Measurements from ENCODE around the gene C1QTNF6.

The C1QTNF6 gene

GRCh38 chr22:37195921-37196320 lies 7.9 kb upstream of the C1QTNF6 start:
- in situ Hi-C loops (cut with HindIII; ENCODE audit: low sequenced_read_pairs), result no loop called here
- DNase-seq (ENCODE audit: low read depth, low spot score), result no peak
- TF ChIP-seq, protein P1, sequence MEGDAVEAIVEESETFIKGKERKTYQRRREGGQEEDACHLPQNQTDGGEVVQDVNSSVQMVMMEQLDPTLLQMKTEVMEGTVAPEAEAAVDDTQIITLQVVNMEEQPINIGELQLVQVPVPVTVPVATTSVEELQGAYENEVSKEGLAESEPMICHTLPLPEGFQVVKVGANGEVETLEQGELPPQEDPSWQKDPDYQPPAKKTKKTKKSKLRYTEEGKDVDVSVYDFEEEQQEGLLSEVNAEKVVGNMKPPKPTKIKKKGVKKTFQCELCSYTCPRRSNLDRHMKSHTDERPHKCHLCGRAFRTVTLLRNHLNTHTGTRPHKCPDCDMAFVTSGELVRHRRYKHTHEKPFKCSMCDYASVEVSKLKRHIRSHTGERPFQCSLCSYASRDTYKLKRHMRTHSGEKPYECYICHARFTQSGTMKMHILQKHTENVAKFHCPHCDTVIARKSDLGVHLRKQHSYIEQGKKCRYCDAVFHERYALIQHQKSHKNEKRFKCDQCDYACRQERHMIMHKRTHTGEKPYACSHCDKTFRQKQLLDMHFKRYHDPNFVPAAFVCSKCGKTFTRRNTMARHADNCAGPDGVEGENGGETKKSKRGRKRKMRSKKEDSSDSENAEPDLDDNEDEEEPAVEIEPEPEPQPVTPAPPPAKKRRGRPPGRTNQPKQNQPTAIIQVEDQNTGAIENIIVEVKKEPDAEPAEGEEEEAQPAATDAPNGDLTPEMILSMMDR (IDR thresholded peaks at IDR 0.05; ENCODE audit: low read depth, low read length), result no peak
- no peak overlapping the region for H3K4me3 ChIP-seq (ENCODE audit: low read depth, low read length)

GRCh38 chr22:37194750-37195149 lies 6.7 kb upstream of the C1QTNF6 start:
- H3K4me3 ChIP-seq (ENCODE audit: low read depth, low read length), result no peak overlapping the region
- in situ Hi-C loops (cut with HindIII; ENCODE audit: low sequenced_read_pairs), result no loop called here
- TF ChIP-seq, protein P1 (IDR thresholded peaks at IDR 0.05; ENCODE audit: low read depth, low read length), result no peak
- no peak for DNase-seq (ENCODE audit: low read depth, low spot score)

GRCh38 chr22:37193629-37194191 lies 5.7 kb upstream of the C1QTNF6 start:
- no peak overlapping the region for H3K4me3 ChIP-seq (ENCODE audit: low read depth, low read length)
- DNase-seq (ENCODE audit: low read depth, low spot score), result no peak
- in situ Hi-C loops (cut with HindIII; ENCODE audit: low sequenced_read_pairs), result no loop called here
- TF ChIP-seq, protein P1 (IDR thresholded peaks at IDR 0.05; ENCODE audit: low read depth, low read length), result no peak

DNA sequence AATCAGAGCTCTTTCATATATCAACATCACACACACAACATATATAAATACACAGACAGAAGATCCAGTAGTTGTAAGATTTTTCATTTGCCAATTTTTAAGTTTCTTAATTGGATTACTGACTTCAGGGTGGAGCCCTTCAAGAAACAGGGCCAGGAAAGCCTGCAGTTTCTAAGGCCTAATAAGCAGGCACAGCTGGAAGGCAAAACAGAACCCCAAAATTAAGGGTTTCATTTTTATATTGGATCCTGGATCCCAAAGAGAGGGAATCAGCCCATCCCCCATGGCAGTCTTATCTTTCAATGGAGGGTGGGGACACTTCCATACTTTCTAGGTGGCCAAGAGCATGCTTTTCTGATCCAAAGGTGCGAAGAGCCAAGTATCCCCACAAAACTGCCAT lies 4.7 kb upstream of the C1QTNF6 start:
- H3K4me3 ChIP-seq (ENCODE audit: low read depth, low read length), result no peak overlapping the region
- TF ChIP-seq, protein P1 (IDR thresholded peaks at IDR 0.05; ENCODE audit: low read depth, low read length), result no peak
- DNase-seq (ENCODE audit: low read depth, low spot score), result no peak
- in situ Hi-C loops (cut with HindIII; ENCODE audit: low sequenced_read_pairs), result no loop called here

DNA sequence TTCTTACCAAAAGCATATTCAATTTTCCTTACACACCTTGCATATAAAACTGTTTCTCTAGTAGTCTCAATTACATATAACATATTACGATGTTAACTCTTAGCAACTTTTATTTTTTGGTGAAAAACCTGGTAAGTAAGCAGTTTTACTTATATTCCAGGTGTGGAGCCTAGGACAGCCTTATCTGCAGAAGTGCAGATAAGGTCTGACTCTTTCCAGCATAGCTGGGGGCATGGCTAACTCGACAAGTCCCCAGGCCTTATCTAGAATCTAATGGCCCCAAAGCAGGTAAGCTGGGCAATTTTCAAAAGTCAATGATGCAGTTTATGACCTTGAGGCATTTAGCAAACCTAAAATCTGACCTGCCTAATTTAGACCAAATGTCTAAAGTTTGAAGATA lies 4.2 kb upstream of the C1QTNF6 start:
- no peak overlapping the region for H3K4me3 ChIP-seq (ENCODE audit: low read depth, low read length)
- TF ChIP-seq, protein P1 (IDR thresholded peaks at IDR 0.05; ENCODE audit: low read depth, low read length), result no peak
- in situ Hi-C loops (cut with HindIII; ENCODE audit: low sequenced_read_pairs), result no loop called here
- DNase-seq (ENCODE audit: low read depth, low spot score), result no peak

DNA sequence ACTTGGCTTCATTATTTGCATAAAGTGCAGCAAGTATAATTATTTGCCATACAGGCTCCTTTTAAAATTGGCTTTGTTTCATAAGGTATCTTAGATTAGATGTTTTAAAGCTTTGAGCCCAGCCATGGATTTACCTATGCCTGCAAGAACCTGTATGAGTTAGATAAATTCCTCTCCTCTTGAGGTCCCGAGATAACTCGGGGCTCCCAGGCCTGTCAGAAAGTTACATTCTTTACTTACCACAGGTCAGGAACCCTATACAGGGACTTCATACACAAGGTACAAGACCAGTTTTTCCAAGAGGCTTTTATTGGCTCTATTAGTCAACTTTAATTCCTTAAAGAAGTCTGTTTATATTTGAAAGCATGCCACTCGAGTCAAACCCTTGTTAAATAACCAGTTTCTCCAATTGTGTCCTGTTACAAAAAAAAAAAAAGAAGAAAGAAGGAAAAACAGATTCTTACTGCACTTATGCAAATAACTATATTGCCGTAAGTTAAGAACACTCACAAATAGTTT lies 2.3 kb upstream of the C1QTNF6 start:
- DNase-seq (ENCODE audit: low read depth, low spot score), result no peak
- TF ChIP-seq, protein P1 (IDR thresholded peaks at IDR 0.05; ENCODE audit: low read depth, low read length), result no peak
- in situ Hi-C loops (cut with HindIII; ENCODE audit: low sequenced_read_pairs), result no loop called here
- H3K4me3 ChIP-seq (ENCODE audit: low read depth, low read length), result no peak overlapping the region
